Fibroblast of the conjunctiva (primary cell): ENCODE results near the gene ZPBP2.
"Not testable (repeated sequence)": the region's sequence is repeated elsewhere in the genome, so short reads cannot be mapped to it uniquely, and the experiment has no call there.

Experiments
- DNase-seq: peaks from one replicate; pipeline ENCODE4 v3.0.0-alpha.2; 2010; ENCODE audit warnings: low read depth

Gene ZPBP2, protein sequence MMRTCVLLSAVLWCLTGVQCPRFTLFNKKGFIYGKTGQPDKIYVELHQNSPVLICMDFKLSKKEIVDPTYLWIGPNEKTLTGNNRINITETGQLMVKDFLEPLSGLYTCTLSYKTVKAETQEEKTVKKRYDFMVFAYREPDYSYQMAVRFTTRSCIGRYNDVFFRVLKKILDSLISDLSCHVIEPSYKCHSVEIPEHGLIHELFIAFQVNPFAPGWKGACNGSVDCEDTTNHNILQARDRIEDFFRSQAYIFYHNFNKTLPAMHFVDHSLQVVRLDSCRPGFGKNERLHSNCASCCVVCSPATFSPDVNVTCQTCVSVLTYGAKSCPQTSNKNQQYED

DNA sequence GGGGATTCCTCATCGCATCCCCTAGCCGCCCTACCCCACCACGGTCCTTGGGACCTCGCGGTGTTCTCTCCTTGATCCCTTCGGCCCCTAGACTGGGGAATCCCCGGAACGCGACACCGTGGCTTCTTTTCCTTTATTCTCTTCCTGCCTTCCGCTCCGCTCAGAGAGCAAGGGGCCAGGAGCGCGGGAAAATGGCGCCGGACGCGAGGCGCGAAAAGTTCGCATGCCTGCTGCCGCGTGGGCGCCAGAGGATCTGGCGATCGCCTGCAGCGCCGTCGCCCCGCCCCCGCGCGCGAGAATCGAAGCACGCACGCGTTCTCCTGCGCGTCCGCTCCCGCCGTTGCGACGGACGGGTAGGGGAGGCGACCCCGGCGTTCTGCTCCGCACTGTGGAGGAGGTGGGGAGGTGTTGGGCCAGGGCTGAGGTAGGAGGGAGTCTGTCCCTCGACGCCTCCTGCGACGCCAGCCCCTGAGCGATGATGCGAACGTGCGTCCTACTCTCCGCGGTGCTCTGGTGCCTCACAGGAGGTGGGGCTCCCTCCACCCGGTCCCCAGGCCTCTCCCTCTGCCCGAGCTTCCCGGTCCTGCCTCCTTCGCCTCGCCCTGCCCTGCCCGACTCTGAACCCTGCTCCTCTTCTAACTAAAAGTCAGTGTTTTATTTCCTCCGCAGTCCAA is at the start of gene ZPBP2:
ZPBP2 (plus strand) TSS at position 323 of the 674 bp plus-strand sequence; CDS start at position 476, 153 bp downstream.
- no peak for DNase-seq

DNA sequence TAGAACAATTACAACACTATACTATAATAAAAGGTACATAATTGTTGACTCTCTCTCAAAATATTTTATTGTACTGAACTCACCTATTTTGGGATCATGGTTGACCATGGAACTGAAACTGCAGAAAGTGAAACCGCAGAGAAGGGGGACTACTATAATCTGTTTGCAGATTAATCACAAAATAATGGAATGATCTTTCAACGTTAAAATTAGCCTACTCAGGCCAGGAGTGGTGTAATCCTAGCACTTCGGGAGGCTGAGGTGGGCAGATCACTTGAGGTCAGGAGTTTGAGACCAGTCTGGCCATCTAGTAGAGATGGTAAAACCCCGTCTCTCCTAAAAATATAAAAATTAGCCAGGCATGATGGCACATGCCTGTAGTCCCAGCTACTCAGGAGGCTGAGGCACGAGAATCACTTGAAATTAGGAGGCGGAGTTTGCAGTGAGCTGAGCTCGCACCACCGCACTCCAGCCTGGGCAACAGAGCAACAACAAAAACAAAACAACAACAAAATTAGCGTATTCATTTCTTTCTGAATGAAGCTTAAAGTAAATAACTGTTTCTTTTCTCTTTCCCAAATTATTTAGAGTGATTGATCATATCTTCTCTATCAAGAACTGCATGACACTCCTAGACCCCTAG is 49.5 kb upstream of the ZPBP2 start:
- DNase-seq, result no peak

DNA sequence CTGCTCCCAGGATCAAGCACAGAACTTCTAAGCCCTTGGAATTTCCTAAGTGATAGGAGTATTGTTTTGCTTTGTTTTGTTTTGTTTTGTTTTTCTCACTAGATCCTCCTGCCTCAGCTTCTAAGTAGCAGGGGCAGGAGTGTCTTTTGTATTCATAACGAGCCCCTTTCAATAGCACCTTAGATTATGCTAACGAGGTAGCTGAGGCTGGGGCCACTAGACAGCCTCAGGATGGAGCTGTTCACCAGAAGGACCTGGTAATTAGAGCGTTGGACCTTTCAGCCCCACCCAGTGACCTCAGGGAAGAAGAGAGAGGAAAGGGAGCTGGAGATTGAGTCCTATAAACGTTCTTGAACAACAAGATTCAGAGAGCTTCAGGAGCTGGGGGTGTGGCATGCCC is 47.5 kb upstream of the ZPBP2 start:
- DNase-seq, result no peak

DNA sequence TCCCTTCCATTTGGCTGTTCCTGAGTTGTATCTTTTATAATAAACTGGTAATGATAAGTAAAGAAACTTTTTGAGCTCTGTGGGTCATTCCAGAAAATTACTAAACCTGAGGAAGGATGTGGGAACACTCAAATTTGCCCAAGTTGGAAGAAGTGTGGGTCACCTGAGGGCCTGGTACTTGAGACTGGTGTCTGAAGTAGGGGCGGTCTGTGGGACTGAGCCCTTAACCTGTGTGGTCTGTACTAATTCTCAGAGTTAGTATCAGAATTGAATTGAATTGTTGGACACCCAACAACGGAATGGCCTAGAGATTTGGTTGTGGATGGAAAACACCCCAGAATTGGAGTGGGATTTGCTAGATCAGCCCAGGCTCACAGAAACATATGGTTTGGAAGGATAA is 47.0 kb upstream of the ZPBP2 start:
- DNase-seq, result no peak

DNA sequence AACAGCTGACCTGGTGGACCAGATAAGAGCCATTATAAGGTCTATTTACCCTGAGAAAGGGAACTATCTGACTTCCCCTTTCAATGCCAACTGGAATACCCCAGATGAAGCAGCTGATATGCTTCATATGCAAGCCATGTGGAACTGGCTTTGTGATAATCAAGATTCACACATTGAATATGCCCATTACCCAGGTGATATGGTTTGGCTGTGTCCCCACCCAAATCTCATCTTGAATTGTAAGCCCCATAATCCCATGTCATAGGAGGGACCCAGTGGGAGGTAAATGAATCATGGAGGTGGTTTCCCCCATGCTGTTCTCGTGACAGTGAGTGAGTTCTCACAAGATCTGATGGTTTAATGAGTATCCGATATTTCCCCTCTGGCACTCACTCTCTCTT is 46.0 kb upstream of the ZPBP2 start:
- no peak for DNase-seq

DNA sequence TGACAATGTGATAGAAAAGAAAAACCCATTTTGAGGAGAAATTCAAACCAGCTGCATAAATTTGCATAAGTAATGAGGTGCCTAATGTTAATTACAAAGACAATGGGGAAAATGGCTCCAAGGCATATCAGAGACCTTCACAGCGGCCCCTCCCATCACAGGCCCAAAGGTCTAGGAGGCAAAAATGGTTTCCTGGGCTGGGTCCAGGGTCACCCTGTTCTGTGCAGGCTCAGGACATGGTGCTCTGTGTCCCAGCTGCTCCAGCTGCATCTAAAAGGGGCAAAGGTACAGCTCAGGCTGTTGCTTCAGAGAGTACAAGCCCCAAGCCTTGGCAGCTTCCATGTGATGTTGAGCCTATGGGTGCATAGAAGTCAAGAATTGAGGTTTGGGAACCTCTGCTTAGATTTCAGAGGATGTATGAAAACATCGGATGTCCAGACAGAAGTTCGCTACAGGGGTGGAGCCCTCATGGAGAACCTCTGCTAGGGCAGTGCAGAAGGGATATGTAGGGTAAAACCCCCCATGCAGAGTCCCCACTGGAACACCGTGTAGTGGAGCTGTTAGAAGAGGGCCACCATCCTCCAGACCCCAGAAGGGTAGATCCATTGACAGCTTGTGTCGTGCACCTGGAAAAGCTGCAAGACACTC is 44.5 kb upstream of the ZPBP2 start:
- no peak for DNase-seq

DNA sequence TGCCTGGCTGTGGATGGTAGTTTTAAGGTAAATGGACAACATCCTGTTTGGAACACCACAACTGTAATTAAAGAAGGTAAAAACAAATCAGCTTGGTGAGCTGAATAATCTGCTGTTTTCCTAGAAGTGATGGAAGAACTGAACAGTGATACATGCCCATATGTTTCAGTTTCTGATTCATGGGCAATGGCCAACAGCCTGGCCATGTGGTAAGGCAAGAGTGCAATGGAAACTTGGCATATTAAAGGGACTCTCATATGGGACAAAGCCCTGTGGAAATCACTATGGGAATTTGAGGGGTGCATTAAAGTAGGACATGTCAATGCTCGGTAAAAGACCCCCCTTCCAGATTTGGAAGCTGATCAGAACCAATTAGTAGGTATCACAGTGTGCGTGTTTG is 41.7 kb upstream of the ZPBP2 start:
- DNase-seq, result no peak

DNA sequence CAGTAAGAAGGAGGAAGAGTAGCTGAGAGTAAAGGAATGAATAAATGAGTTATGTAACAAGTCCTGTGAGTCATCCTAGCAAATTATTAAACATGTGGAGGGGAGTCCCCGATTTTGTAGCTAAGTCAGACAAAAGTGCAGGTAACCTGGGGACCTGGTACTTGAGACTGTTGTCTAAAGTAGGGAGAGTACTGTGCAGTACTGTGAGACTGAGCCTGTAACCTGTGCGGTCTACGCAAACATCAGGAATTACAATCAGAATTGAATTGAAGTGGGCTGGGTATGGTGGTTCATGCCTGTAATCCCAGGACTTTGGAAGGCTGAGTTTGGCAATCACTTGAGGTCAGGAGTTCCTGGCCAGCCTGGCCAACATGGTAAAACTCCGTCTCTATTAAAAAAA is 39.6 kb upstream of the ZPBP2 start:
- DNase-seq, result no peak

DNA sequence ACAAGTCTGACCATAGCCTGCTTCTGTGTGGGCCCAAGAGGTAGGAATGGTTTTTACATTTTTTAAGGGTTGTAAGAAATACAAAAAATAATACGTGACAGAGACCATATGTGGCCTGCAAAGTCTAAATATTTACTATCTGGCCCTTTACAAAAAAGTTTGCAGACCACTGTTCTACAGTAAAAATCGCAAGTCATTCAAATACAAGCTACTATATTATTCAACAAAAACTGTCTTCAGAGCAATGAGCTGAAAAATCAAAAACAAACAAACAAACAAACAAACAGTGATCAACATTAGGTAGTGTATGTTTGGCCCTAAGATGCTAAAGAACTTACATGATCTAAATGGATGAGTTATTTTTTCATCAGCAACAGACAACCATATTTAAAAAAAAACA is 36.4 kb upstream of the ZPBP2 start:
- no peak for DNase-seq

DNA sequence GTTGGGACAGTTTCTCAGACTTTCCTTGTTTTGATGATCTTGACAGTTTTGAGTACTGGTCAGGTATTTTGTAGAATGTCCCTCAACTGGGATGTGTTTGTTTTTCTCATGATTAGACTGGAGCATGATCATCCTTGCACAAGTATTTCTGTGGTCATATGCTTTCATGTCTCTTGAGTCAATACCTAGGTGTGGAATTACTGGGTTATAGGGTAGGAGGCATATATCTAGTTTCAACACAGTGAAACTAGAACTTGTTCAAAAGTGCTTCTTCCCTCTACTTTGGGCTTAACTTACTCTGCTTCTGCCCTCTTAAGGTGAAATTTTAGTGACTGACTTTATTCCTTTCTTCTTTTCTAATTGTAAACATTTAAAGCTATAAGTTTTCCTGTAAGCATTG is 34.0 kb upstream of the ZPBP2 start:
- no peak for DNase-seq

DNA sequence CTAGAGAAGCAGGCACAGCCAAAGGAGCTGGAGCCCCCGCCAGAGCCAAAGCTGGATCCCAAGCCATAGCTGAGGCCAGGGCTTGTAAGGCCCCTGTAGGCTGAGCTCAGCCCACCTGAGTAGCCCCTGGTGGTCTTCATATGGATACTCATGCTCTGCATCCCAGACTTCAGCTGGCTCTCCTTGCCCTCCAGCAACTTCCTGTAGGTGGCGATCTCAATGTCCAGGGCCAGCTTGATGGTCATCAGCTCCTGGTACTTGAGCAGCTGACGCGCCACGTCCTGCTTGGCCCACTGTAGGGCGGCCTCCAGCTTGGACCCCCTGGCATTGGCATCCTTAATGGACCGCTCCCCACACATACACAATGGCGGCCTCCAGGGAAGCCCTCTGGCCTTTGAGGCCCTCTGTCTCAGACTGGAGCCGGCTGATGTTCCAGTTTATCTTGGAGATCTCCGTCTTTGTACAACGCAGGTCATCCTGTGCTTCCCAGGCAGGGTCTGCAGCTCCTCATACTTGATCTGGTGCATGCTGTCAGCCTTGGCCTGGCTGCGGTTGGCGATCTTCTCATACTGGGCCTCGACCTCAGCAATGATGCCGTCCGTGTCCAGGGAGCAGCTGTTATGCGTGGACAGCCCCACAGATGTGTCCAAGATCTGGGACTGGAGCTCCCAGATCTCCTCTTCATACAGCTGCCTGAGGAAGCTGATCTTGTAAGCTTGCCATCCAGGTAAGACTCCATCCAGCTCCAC is 32.8 kb upstream of the ZPBP2 start:
- no peak for DNase-seq

DNA sequence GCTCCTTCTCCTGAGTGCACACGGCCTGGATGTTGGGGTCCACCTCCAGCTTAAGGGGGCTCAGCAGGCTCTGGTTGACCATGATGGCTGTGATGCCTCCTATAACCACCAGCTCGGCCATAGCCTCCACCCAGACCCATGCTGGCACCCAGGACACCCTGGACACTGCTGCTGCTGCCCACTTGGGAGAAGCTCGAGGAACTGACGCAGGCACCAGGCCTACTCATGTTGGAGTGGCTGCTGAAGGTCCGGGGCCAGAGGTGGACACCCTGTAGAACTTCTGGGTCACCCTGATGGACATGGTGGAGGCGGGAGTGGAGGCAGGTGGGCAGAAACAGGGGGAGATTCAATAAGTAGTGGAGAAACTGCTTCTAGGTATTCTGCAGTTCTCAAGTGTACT is 31.9 kb upstream of the ZPBP2 start:
- no peak for DNase-seq

DNA sequence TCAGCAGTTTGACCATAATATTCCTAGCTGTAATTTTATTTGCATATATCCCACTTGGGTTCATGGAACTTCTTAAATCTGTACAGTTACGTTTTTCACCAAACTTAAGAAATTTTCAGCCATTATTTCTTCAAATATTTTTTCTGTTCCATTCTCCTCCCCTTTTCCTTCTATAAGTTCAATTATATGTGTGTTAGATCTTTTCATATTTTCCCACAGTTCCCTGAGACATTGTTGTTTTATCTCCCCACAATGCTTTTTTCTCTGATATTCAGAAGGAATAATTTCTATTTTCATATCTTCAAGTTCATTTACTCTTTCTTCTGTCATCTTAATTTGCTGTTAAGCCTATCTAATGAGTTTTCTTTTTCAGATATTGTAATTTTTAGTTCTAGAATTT is 29.9 kb upstream of the ZPBP2 start:
- no peak for DNase-seq

DNA sequence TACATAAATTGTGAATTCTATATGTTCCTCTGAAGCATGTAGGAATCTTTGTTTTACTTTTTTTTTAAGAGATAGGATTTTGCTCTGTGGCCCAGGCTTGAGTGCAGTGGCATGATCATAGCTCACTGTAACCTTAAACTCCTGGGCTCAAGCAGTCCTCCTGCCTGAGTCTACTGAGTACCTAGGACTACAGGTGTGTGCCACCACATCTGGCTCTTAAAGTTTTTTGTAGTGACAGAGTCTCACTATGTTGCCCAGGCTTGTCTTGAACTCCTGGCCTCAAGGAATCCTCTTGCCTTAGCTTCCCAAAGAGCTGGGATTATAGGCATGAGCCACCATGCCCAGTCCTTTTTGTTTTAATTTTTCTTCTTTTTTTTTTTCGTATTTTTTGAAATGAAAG is 29.2 kb upstream of the ZPBP2 start:
- no peak for DNase-seq

DNA sequence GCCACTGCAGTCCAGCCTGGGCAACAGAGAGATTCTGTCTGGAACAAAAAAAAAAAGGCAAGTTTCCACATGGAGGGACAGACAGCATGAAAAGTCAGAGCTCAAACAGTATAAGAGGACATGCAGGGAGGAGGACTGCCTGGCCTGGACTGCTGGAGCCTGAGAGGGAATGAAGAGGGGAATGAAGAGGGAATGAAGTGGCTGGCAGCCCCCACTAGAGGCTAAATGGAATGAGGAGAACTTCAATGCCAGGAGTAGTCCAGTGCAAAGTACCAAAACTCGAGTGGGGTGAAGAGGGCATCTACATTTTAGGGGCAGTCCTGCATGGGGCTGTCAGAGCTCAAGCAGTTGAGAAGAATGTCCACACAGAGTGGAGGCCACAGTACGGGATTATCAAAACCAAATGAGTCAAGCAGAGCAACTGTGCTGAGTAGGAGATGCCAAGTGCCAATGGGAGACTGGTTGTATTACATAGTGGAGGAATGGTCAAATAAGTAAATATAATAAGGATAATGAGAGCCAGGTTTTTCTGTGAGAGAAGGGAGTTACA is 26.8 kb upstream of the ZPBP2 start:
- no peak for DNase-seq

DNA sequence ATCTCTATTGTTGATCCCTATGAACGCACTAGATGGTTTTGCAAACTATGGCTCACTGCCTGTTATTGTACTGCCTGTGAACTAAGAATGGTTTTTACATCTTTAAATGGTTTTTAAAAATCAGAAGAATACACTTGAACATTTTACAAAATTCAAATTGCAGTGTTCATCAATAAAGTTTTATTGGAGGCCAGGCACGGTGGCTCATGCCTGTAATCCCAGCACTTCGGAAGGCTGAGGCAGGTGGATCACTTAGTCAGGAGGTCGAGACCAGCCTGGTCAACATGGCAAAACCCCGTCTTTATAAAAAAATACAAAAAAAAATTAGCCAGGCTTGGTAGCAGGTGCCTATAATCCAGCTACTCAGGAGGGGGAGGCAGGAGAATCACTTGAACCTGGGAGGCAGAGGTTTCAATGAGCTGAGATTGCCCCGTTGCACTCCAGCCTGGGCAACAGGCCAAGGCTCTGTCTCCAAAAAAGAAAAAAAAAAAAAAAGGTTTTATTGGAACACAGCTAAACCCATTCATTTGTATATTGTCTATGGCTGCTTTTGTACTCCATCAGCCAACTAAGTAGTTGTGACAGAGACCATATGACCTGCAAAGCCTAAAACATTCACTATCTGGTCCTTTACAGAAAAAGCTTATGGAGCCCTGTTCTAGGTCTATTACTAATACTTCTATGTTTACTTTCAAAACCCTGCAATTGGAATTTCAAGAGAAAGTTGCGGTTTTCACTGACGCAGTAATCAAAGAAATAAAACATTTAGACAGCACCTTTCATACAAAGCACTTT is 22.8 kb upstream of the ZPBP2 start:
- DNase-seq, result no peak

DNA sequence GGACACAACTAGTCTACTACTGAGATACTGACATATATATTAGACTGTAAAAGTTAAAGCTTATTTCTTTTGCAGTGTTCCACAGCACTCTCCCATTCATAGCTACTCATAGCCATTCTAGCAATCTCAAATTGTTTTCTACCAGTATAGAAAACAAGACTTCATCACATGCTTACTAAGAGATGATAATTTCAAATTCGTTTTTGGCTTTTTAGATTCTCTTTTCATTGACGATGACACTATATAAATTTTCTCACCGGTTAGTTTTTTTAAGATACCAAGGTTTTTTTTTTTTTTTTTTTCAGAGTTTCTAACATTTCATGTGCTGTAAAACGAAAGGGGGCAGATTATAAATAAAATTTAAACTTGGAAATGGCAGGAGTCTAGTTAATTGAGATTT is 21.8 kb upstream of the ZPBP2 start:
- DNase-seq, result no peak

DNA sequence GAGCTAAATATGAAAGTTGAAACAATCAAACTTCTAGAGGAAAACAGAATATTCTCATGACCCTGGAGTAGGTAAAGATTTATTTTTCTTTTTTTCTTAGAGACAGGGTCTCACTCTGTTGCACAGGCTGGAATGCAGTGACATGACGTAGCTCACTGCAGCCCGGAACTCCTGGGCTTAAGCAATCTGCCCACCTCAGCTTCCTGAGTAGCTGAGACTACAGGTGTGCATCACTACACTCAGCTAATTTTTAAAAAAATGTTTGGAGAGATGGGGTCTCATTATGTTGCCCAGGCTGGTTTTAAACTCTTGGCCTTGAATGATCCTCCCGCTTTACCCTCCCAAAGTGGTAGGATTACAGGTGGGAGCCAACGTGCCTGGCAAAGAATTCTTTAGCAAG is 19.4 kb upstream of the ZPBP2 start:
- DNase-seq, result no peak

DNA sequence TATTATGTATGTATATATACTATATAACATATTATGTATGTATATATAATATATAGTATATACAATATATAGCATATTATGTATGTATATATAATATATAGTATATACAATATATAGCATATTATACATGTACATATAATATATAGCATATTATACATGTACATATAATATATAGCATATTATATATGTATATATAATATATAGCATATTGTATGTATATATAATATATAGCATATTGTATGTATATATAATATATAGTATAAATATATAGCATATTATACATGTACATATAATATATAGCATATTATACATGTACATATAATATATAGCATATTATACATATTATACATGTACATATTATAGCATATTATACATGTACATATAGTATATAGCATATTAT is 17.8 kb upstream of the ZPBP2 start:
- not testable (repeated sequence) for DNase-seq

DNA sequence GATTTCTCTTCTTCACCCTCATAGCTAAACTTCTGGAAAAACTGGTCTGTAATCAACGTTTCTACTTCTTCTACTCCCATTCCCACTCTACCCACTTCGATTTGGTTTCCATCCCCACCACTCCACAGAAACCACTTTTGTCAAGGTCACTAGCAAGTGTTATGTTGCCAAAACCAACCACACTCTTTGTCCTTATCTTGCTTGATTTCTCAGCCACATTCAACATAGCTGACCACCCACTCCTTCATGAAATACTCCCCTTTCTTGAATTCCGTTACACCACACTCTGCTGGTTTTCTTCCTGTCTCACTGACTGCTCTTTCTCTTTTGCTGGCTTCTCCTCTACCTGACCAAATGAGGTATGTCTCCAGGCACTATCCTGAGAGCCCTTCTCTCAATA is 15.8 kb upstream of the ZPBP2 start:
- DNase-seq, result no peak

DNA sequence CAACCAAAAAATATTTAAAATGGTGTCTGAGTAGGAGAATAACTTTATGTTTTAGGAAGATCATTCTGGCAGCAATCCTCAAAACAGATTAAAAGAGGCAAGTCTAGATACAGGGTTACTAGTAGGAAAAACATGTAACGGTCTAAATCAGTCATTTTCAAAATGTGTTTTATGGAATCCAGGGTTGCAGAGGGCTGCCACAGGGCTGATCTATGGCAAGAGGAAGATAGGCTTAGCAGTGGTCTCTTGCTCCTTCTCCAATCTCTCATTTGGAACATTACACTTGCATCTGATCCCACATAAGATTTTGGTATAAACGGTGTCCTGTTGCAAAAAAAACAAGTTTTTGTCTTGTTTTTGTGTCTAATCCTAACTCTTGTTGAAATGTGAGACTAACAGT is 13.1 kb upstream of the ZPBP2 start:
- DNase-seq, result no peak
